HFF-Myc (cell line): Measurements from ENCODE around the gene WLS.
"Not testable (repeated sequence)": the region's sequence is repeated elsewhere in the genome, so short reads cannot be mapped to it uniquely, and the experiment has no call there.

ENCODE experiments used
- DNase-seq: peaks from one replicate; pipeline ENCODE4 v3.0.0-alpha.2; 2011; ENCODE audit warnings: low read depth; ENCODE audit errors: extremely low read depth
- H3K4me3 ChIP-seq: replicated peaks from 2 replicates; pipeline ENCODE4 v1.5.1; 2011; ENCODE audit warnings: low read depth, mild to moderate bottlenecking, control low read depth, low read length
- TF ChIP-seq, protein P1 (sequence below): IDR thresholded peaks from 2 replicates; pipeline ENCODE4 v1.5.1; 2012; ENCODE audit warnings: mild to moderate bottlenecking, low read depth, low read length, control low read depth; ENCODE audit errors: missing control alignments

Gene WLS

DNA sequence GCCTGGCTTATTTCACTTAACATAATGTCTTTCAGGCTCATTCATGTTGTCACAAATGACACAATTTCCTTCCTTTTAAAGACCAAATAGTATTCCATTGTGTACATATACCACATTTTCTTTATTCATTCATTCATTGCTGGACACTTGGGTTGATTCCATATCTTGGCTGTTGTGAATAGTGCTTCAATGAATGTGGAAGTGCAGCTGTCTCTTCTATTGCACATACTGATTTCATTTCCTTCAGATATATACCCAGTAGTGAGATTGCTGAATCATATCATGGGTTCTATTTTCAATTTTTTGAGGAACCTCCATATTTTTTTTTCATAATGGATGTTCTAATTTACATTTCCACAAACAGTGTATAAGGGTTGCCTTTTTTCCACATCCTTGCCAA lies 38.6 kb upstream of the WLS start:
- TF ChIP-seq, protein P1, sequence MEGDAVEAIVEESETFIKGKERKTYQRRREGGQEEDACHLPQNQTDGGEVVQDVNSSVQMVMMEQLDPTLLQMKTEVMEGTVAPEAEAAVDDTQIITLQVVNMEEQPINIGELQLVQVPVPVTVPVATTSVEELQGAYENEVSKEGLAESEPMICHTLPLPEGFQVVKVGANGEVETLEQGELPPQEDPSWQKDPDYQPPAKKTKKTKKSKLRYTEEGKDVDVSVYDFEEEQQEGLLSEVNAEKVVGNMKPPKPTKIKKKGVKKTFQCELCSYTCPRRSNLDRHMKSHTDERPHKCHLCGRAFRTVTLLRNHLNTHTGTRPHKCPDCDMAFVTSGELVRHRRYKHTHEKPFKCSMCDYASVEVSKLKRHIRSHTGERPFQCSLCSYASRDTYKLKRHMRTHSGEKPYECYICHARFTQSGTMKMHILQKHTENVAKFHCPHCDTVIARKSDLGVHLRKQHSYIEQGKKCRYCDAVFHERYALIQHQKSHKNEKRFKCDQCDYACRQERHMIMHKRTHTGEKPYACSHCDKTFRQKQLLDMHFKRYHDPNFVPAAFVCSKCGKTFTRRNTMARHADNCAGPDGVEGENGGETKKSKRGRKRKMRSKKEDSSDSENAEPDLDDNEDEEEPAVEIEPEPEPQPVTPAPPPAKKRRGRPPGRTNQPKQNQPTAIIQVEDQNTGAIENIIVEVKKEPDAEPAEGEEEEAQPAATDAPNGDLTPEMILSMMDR: no peak
- no peak overlapping the region for H3K4me3 ChIP-seq
- DNase-seq: no peak

DNA sequence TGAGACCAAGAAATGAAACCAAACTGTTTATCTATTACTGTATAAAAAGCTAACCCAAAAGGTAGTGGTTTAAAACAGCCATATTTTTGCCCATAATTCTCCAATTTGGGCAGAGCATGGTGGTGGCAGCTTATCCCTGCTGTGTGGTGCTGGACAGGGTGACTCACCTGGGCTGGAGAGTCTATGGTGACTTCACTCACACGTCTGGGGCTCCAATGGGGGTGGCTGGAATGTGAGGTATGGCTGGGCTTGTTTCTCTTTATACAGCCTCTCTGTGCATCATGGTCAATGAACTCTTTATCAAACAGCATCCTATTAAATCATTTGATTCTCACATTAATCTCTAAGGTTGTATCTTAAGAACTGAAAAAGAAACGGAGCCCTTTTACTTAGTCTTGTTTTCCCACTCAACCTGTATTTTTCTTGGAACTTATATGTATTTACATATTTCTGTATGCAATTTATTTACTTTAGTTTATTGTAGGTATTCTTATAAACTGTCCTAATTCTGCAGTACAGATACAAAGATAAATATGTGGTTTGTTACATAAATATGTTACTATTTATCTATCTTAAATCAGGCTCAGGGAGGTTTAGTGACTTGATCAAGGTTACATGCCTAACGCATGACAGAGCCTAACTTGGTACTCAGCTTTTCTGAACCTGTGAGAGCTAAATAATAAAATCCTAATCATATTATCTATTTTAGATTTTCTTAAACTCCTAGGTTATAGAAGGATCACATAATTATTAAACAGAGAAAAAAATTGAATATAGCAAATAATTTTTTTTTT lies 37.5 kb upstream of the WLS start:
- TF ChIP-seq, protein P1: no peak
- peak; percentile 4 for DNase-seq
- H3K4me3 ChIP-seq: no peak overlapping the region

DNA sequence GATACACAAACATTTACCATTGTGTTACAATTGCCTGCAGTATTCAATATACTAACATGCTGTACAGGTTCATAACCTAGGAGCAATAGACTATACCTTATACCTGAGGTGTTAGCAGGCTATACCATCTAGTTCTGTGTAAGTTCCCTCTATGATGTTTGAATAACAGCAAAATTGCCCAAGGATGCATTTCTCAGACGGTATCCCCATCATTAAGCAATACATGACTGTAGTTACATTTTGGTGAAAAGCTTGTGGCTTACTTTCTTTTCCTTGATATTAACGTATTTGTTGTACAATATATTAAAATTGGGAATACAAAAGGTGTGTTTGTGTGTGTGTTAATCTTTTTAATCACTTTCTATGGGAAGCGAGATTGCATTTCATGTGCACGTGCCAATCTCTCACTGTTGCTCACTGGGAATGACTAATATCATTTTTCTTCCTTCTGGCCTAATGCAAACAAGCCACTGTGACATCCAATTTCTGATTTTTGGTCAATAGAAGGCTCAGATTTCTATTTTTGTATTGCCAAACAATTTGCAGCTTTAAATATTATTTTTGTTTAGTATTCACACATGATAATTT lies 36.7 kb upstream of the WLS start:
- TF ChIP-seq, protein P1: no peak
- DNase-seq: no peak
- no peak overlapping the region for H3K4me3 ChIP-seq

DNA sequence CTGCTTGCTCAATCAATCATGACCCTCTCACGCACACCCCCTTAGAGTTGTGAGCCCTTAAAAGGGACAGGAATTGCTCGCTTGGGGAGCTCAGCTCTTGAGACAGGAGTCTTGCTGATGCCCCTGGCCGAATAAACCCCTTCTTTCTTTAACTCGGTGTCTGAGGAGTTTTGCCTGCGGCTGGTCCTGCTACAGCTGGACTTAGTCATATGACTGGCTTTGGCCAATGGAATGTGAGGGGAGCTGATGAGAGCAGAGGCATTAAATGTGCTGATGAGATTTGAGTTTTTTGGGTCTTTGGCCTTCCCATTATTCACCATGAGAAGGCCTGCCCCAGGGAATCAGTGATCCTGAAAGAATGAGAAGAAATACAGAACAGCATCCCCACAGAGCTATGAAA lies 24.5 kb upstream of the WLS start:
- DNase-seq, H3K4me3 ChIP-seq: not testable (repeated sequence)

DNA sequence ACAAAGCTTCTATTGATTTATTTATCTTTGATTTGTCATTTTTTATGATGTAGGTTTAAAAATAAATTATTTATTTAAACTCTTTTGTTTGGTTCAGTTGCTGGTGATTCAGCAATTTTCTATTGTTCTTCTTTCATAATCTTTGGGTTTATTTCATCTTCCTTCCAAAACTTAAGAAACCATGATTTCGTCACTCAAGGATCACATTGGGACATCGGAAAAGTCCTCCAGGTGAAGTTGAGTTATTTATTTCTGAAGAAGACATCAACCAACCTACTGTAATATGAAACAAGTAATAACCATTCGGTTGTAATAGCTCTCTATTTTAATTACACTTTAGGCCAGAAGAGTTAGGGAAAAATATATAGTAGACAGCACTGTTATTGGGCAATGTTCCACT lies 23.0 kb upstream of the WLS start:
- H3K4me3 ChIP-seq: no peak overlapping the region
- TF ChIP-seq, protein P1: no peak
- DNase-seq: no peak

DNA sequence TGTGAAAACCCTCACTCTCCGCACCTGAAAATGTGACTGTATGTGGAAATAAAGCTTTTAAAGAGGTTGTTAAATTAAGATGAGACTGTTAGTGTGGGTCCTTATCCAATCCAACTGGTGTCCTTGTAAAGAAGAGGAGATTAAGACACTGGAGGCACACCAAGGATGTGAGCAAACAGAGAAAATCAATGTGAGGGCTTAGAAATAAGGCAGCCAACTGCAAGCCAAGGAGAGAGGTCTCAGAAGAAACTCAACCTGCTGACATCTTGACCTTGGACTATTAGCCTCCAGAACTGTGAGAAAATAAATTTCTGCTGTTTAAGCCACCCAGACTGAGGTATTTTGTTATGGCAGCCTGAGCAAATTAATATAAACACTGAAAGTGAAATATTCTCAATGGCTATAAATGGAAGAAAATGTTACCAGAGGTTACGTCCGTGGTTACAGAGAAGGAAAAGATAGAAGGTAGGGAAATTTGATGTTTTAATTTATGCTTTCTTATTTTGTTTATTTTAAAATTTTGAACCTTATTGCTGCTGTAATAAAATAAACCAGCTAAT lies 22.4 kb upstream of the WLS start:
- TF ChIP-seq, protein P1: no peak
- DNase-seq: no peak
- no peak overlapping the region for H3K4me3 ChIP-seq

DNA sequence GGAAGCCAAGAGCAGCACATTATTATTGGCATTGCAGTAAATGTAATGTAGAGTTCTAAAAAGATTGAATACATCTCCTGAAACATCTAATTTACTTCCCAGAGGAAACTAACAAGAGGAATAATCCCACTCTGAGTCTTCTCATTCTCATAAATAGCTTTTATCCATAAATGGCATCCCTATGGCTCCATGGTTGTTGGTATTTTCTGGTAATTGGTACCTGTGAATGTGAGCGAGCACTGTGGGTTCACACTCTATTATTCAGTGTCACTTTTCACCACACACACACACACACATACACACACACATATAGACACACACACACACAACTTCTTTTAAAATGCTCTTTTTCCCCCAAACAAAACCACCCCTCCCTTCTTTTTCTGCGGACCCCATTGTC lies 4.7 kb upstream of the WLS start:
- H3K4me3 ChIP-seq: no peak overlapping the region
- no peak for DNase-seq
- TF ChIP-seq, protein P1: no peak
